SK-N-MC (cell line): ENCODE measurements around the gene SMPD3.

Source experiments
- EZH2 ChIP-seq: fragments of 200-600 bp; sonication (generic); IDR thresholded peaks from one replicate; pipeline ENCODE4 v1.6.1; 2017; ENCODE audit warnings: antibody characterized with exemption
- POLR2AphosphoS5 ChIP-seq: IDR thresholded peaks from 2 replicates; pipeline ENCODE4 v1.6.1; 2012; ENCODE audit warnings: mild to moderate bottlenecking, low read depth, low read length, borderline replicate concordance

DNA sequence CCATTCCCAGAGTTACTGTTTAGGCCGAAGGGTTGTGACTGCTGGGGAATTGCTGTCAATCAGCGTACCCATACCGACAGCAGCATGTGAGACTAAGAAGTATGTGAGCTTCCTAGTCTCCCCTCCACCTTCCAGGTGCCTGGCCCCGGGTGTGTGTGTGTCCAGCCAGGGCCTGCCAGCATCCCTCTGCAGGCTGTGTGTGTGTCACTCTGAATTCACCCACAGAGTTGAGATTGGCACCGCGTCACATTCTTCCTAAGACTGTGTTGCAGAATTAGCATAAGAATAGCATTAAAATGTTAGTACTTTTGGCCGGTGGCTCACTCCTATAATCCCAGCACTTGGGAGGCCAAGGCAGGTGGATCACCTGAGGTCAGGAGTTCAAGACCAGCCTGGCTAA lies 105.7 kb downstream of the SMPD3 start:
- TF ChIP-seq POLR2AphosphoS5 (no peak), EZH2 (no peak)
